Liver (tissue), 9 donors: Measurements from ENCODE around the gene IL1RAPL1. TPM values are rescaled to one million over a fixed set of nuclear protein-coding genes. Genes with fewer than 3 reads are reported as not detected.
A peak's percentile ranks its signal among the peaks of the same experiment; 100 is the strongest.

Experiments used
- DNase-seq: peaks from one replicate; pipeline ENCODE4 v3.0.0-alpha.2; 2017; ENCODE audit warnings: low spot score
- H3K27ac ChIP-seq, 2 donors: one replicate each; pipeline ENCODE4 v1.7.0; 2013; ENCODE audit warnings: inconsistent platforms in 2 of 2, low read length in 2 of 2, control low read depth in 1 of 2, low read depth in 1 of 2, mild to moderate bottlenecking in 1 of 2
- H3K27me3 ChIP-seq, 4 donors: one replicate each; pipeline versions ENCODE4 v1.6.1 to v1.7.0; 2013; ENCODE audit warnings: low read length in 3 of 4, inconsistent platforms in 1 of 4, mild to moderate bottlenecking in 1 of 4, moderate library complexity in 1 of 4; ENCODE audit not compliant: control insufficient read depth in 4 of 4, insufficient read depth in 4 of 4
- H3K36me3 ChIP-seq, 4 donors: one replicate each; pipeline versions ENCODE4 v1.6.1 to v1.7.0; 2013; ENCODE audit warnings: low read length in 3 of 4, mild to moderate bottlenecking in 3 of 4, low read depth in 1 of 4, moderate library complexity in 1 of 4; ENCODE audit not compliant: control insufficient read depth in 4 of 4, insufficient read depth in 3 of 4
- H3K4me1 ChIP-seq, 4 donors: one replicate each; pipeline versions ENCODE4 v1.6.1 to v1.7.0; 2013; ENCODE audit warnings: low read length in 3 of 4, mild to moderate bottlenecking in 3 of 4, moderate library complexity in 1 of 4; ENCODE audit not compliant: control insufficient read depth in 4 of 4, insufficient read depth in 4 of 4
- H3K4me3 ChIP-seq, 3 donors: one replicate each; pipeline versions ENCODE4 v1.6.1 to v1.7.0; 2013; ENCODE audit warnings: low read length in 3 of 3, control low read depth in 1 of 3, low read depth in 1 of 3, mild to moderate bottlenecking in 1 of 3
- H3K9ac ChIP-seq, 2 donors: one replicate each; pipeline ENCODE4 v1.7.0; 2013; ENCODE audit warnings: low read length in 2 of 2, mild to moderate bottlenecking in 2 of 2, moderate library complexity in 2 of 2, control low read depth in 1 of 2, low read depth in 1 of 2
- H3K9me3 ChIP-seq, 4 donors: one replicate each; pipeline versions ENCODE4 v1.6.1 to v1.7.0; 2013; ENCODE audit warnings: low read length in 3 of 4; ENCODE audit not compliant: control insufficient read depth in 4 of 4
- EGR1 ChIP-seq, 2 donors: IDR thresholded peaks; 2 replicates each; pipeline ENCODE4 v1.6.1; 2016 to 2018; ENCODE audit warnings: antibody characterized with exemption in 2 of 2, low read depth in 2 of 2
- FOXA1 ChIP-seq: IDR thresholded peaks from 2 replicates; pipeline ENCODE4 v1.6.1; 2016; ENCODE audit warnings: antibody characterized with exemption
- HNF4A ChIP-seq, 2 donors: conservative IDR thresholded peaks; 2 replicates each; pipeline ENCODE4 v1.6.1; 2016; ENCODE audit warnings: antibody characterized with exemption in 2 of 2, mild to moderate bottlenecking in 2 of 2
- NR2F2 ChIP-seq: IDR thresholded peaks from 2 replicates; pipeline ENCODE4 v1.6.1; 2016; ENCODE audit warnings: antibody characterized with exemption
- RAD21 ChIP-seq, 2 donors: IDR thresholded peaks; 2 replicates each; pipeline ENCODE4 v1.6.1; 2016; ENCODE audit warnings: antibody characterized with exemption in 2 of 2, mild to moderate bottlenecking in 2 of 2
- WGBS: extraction: QIAGEN DNeasy Blood & Tissue Kit; methylation state at CpG from one replicate; pipeline ENCODE4 v1.1.7; 2013; 5-methylcytosine and 5-hydroxymethylcytosine counted together
- polyA plus RNA-seq, 2 donors: library from polyadenylated mRNA; stranded (reverse) in 1 of 2; unstranded in 1 of 2; fragments of 200-250 nt in 1 of 2; fragments of >200 nt in 1 of 2; fragmentation: Nextera tagmentation in 1 of 2; extraction: Ambion mirVana in 1 of 2; gene quantifications; one replicate each; pipeline versions ENCODE4 v1.2.1 to v1.2.3, GENCODE V29; 2013 to 2015
- total RNA-seq, 2 donors: library from RNA; depleted of rRNA; stranded (reverse); fragments of >200 nt; gene quantifications; one replicate each; pipeline ENCODE4 v1.2.3, GENCODE V29; 2014
- TF ChIP-seq, protein P1 (sequence below): IDR thresholded peaks from 2 replicates; pipeline ENCODE4 v1.6.1; 2016; ENCODE audit warnings: antibody characterized with exemption
- TF ChIP-seq, protein P2 (sequence below): IDR thresholded peaks from 2 replicates; pipeline ENCODE4 v1.6.1; 2016; ENCODE audit warnings: antibody characterized with exemption, mild to moderate bottlenecking
- TF ChIP-seq, protein P3 (sequence below): IDR thresholded peaks from 2 replicates; pipeline ENCODE4 v1.6.1; 2016; ENCODE audit warnings: antibody characterized with exemption
- TF ChIP-seq, protein P4 (sequence below): IDR thresholded peaks from 2 replicates; pipeline ENCODE4 v1.6.1; 2016; ENCODE audit warnings: antibody characterized with exemption
- donor health status: healthy.
- donor health status: healthy.
- donor health status: healthy.
- donor health status: healthy.
- donor health status: healthy.

Gene IL1RAPL1
- total and polyA plus RNA-seq, 4 donors, result 0.08 to 0.33 TPM; not detected in 2

DNA sequence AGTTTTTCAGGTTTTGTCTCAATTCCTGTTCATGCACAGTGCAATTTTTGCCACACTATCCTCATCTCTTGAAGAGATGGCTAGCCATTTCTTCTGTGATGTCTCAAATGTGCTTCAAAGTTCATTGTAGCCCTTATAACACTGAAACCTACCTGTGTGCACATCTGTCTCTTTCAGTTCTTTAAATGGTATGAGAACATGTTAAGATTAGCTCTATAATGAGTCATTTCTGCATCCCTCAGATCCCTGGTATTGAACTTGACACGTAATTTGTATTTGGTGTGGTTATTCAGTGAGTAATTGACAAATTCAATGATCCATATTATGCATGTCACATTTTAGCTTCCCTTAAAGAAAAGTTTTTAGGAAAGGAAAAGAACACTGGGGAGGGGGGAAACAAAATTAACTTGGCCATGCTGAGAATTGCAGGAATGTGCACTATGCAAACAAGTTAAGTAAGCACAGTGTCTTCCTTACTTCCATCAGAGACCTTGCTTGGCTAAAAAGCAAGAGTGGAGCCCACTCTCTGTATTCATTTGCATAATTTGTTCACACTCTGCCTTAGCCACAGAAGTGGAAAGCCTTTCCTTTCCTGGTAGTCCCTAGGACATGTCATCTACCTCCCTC lies 968.3 kb downstream of the IL1RAPL1 start:
- no peak overlapping the region for H3K27ac ChIP-seq
- TF ChIP-seq, protein P1, sequence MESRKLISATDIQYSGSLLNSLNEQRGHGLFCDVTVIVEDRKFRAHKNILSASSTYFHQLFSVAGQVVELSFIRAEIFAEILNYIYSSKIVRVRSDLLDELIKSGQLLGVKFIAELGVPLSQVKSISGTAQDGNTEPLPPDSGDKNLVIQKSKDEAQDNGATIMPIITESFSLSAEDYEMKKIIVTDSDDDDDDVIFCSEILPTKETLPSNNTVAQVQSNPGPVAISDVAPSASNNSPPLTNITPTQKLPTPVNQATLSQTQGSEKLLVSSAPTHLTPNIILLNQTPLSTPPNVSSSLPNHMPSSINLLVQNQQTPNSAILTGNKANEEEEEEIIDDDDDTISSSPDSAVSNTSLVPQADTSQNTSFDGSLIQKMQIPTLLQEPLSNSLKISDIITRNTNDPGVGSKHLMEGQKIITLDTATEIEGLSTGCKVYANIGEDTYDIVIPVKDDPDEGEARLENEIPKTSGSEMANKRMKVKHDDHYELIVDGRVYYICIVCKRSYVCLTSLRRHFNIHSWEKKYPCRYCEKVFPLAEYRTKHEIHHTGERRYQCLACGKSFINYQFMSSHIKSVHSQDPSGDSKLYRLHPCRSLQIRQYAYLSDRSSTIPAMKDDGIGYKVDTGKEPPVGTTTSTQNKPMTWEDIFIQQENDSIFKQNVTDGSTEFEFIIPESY, result no peak
- TF ChIP-seq, protein P2, sequence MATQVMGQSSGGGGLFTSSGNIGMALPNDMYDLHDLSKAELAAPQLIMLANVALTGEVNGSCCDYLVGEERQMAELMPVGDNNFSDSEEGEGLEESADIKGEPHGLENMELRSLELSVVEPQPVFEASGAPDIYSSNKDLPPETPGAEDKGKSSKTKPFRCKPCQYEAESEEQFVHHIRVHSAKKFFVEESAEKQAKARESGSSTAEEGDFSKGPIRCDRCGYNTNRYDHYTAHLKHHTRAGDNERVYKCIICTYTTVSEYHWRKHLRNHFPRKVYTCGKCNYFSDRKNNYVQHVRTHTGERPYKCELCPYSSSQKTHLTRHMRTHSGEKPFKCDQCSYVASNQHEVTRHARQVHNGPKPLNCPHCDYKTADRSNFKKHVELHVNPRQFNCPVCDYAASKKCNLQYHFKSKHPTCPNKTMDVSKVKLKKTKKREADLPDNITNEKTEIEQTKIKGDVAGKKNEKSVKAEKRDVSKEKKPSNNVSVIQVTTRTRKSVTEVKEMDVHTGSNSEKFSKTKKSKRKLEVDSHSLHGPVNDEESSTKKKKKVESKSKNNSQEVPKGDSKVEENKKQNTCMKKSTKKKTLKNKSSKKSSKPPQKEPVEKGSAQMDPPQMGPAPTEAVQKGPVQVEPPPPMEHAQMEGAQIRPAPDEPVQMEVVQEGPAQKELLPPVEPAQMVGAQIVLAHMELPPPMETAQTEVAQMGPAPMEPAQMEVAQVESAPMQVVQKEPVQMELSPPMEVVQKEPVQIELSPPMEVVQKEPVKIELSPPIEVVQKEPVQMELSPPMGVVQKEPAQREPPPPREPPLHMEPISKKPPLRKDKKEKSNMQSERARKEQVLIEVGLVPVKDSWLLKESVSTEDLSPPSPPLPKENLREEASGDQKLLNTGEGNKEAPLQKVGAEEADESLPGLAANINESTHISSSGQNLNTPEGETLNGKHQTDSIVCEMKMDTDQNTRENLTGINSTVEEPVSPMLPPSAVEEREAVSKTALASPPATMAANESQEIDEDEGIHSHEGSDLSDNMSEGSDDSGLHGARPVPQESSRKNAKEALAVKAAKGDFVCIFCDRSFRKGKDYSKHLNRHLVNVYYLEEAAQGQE, result no peak
- no peak for TF ChIP-seq NR2F2
- no peak for TF ChIP-seq FOXA1
- TF ChIP-seq RAD21 (IDR thresholded peaks at IDR 0.05), result no peak
- no peak overlapping the region for H3K4me3 ChIP-seq
- H3K9me3 ChIP-seq, result peaks cover 0 to 12% (median 2%) of the 10 kb centered on the region in 4 donors
- no peaks in the 10 kb centered on the region for H3K36me3 ChIP-seq
- 84% methylated on average over 1 of the region's 1 CpG for WGBS
- H3K9ac ChIP-seq, result no peak overlapping the region
- no peak for DNase-seq
- no peaks in the 10 kb centered on the region for H3K27me3 ChIP-seq
- H3K4me1 ChIP-seq, result peaks cover 0 to 3% (median 0%) of the 10 kb centered on the region in 4 donors

DNA sequence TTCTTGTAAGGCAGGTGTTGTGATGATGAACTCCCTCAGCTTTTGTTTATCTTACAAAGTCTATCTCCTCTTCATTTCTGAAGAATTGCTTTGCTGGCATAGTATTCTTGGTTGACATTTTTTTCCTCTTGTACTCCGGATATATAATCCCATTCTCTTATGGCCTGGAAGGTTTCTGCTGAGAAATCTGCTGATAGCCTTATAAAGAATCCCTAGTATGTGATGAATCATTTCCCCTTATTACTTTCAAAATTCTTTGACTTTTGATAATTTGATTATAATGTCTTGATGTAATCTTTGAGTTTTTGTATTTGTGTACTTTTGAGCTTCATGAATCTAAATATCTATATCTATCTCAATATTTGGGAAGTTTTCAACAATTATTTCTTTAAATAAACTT lies 972.8 kb downstream of the IL1RAPL1 start:
- no peaks in the 10 kb centered on the region for H3K36me3 ChIP-seq
- H3K9ac ChIP-seq, result no peak overlapping the region
- peaks cover 0 to 20% (median 4%) of the 10 kb centered on the region in 4 donors for H3K9me3 ChIP-seq
- TF ChIP-seq, protein P3, sequence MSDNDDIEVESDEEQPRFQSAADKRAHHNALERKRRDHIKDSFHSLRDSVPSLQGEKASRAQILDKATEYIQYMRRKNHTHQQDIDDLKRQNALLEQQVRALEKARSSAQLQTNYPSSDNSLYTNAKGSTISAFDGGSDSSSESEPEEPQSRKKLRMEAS, result no peak
- TF ChIP-seq EGR1 (IDR thresholded peaks at IDR 0.05; ENCODE audit: low read depth in 2 of 2), result no peak
- TF ChIP-seq, protein P1, result no peak
- no peak overlapping the region for H3K4me3 ChIP-seq
- H3K27me3 ChIP-seq, result no peaks in the 10 kb centered on the region
- H3K27ac ChIP-seq, result no peak overlapping the region
- 95% methylated on average over 1 of the region's 1 CpG for WGBS
- no peaks in the 10 kb centered on the region for H3K4me1 ChIP-seq
- no peak for DNase-seq

DNA sequence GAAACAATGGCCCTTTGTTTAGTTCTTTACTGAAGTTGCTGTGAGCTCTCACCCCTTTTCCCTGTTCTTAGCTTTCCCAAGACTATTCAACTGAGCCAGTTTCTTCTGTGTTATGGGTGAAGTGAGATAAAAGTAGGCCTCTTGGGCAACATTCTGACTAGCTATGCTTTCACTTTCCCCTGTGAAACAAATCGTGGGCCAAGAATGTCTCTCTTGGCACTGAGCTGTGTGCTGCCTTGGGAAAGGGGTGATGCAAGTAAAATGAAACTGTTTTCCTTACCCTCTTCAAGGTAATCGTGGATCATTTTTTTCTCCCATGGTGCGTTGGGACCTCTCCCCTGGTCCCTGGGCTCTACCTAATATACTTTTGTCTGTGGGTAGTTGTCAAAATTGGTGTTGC lies 974.2 kb downstream of the IL1RAPL1 start:
- Histone ChIP-seq H3K4me1 (no peaks in the 10 kb centered on the region), H3K36me3 (no peaks in the 10 kb centered on the region), H3K27me3 (no peaks in the 10 kb centered on the region), H3K9ac (no peak overlapping the region), H3K4me3 (peak overlapping the region in 1 of 3 donors; percentile 37), H3K27ac (no peak overlapping the region), H3K9me3 (peaks cover 0 to 20% (median 4%) of the 10 kb centered on the region in 4 donors)
- TF ChIP-seq HNF4A (conservative IDR thresholded peaks at IDR 0.05) (peak in 1 of 2 donors; percentile 11), NR2F2 (no peak)
- TF ChIP-seq, protein P4, sequence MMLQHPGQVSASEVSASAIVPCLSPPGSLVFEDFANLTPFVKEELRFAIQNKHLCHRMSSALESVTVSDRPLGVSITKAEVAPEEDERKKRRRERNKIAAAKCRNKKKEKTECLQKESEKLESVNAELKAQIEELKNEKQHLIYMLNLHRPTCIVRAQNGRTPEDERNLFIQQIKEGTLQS, result peak; percentile 57
- DNase-seq, result no peak
- WGBS, result 36% methylated on average over 3 of the region's 3 CpGs
